Epidermal melanocyte (primary cell): ENCODE results near the gene TPM2.

Source experiments
- DNase-seq: peaks from one replicate; pipeline ENCODE4 v3.0.0; 2011; ENCODE audit warnings: low spot score; ENCODE audit not compliant: insufficient read length

Gene TPM2

GRCh38 chr9:35718721-35719511, 29.2 kb upstream of the TPM2 start:
- DNase-seq = no peak

GRCh38 chr9:35717132-35717870, 27.6 kb upstream of the TPM2 start:
- no peak for DNase-seq

- no peak for DNase-seq
These were observed 26.5 kb upstream of the TPM2 start for GRCh38 chr9:35716230-35716629.

GRCh38 chr9:35714579-35715252, 25.0 kb upstream of the TPM2 start:
- DNase-seq = no peak

GRCh38 chr9:35714123-35714522, 24.4 kb upstream of the TPM2 start:
- no peak for DNase-seq

GRCh38 chr9:35713578-35713977, 23.9 kb upstream of the TPM2 start:
- DNase-seq = no peak

- no peak for DNase-seq
These were observed 23.2 kb upstream of the TPM2 start for GRCh38 chr9:35712762-35713400.

- DNase-seq = no peak
These were observed 22.0 kb upstream of the TPM2 start for GRCh38 chr9:35711501-35712428.

GRCh38 chr9:35710818-35711500, 21.2 kb upstream of the TPM2 start:
- no peak for DNase-seq

GRCh38 chr9:35708146-35708545, 18.4 kb upstream of the TPM2 start:
- DNase-seq = no peak

GRCh38 chr9:35706951-35707350, 17.2 kb upstream of the TPM2 start:
- no peak for DNase-seq

- DNase-seq = no peak
These were observed 16.2 kb upstream of the TPM2 start for GRCh38 chr9:35705836-35706430.

GRCh38 chr9:35705372-35705771, 15.6 kb upstream of the TPM2 start:
- no peak for DNase-seq

- no peak for DNase-seq
These were observed 14.4 kb upstream of the TPM2 start for GRCh38 chr9:35703906-35704672.

GRCh38 chr9:35702696-35703095, 13.0 kb upstream of the TPM2 start:
- no peak for DNase-seq

GRCh38 chr9:35700942-35701341, 11.2 kb upstream of the TPM2 start:
- no peak for DNase-seq

GRCh38 chr9:35700031-35700430, 10.3 kb upstream of the TPM2 start:
- DNase-seq = no peak

GRCh38 chr9:35698231-35698630, 8.5 kb upstream of the TPM2 start:
- DNase-seq = no peak

GRCh38 chr9:35697486-35697885, 7.8 kb upstream of the TPM2 start:
- DNase-seq = no peak
